Astrocyte (in vitro differentiated cells and primary cell): ENCODE data around the gene RBM14. TPM values are rescaled to one million over a fixed set of nuclear protein-coding genes. Genes with fewer than 3 reads are reported as not detected.
A peak's percentile ranks its signal among the peaks of the same experiment; 100 is the strongest.

ENCODE experiments used
- DNase-seq: peaks from one replicate; pipeline ENCODE4 v3.0.0-alpha.2; 2010; ENCODE audit warnings: low read depth
- FAIRE-seq: peaks from 2 replicates; lab custom pipeline; 2011; peaks lifted over from hg19 to GRCh38; lab: Jason Lieb, UNC
- H2AFZ ChIP-seq: 2 replicates; pipeline ENCODE4 v1.6.0; 2012; ENCODE audit warnings: low read depth, low read length, inconsistent platforms
- H3K27ac ChIP-seq: 2 replicates; pipeline ENCODE4 v1.5.1; 2011; ENCODE audit warnings: low read depth, low read length, inconsistent platforms
- H3K27me3 ChIP-seq: 2 replicates; pipeline ENCODE4 v1.6.0; 2011; ENCODE audit warnings: low read length, inconsistent platforms; ENCODE audit not compliant: insufficient read depth
- H3K36me3 ChIP-seq: 2 replicates; pipeline ENCODE4 v1.5.1; 2011; ENCODE audit warnings: low read length, inconsistent platforms; ENCODE audit not compliant: insufficient read depth
- H3K4me1 ChIP-seq: 2 replicates; pipeline ENCODE4 v1.5.1; 2011; ENCODE audit warnings: low read length, inconsistent platforms; ENCODE audit not compliant: insufficient read depth
- H3K4me2 ChIP-seq: 2 replicates; pipeline ENCODE4 v1.6.0; 2012; ENCODE audit warnings: low read length, inconsistent platforms
- H3K4me3 ChIP-seq: 2 replicates; pipeline ENCODE4 v1.5.1; 2011; ENCODE audit warnings: low read depth, mild to moderate bottlenecking, low read length, inconsistent platforms; ENCODE audit not compliant: insufficient read depth
- H3K79me2 ChIP-seq: 2 replicates; pipeline ENCODE4 v1.6.0; 2012; ENCODE audit warnings: mild to moderate bottlenecking, low read length, inconsistent platforms; ENCODE audit not compliant: insufficient read depth
- H3K9ac ChIP-seq: 2 replicates; pipeline ENCODE4 v1.6.0; 2012; ENCODE audit warnings: mild to moderate bottlenecking, low read length, inconsistent platforms
- H3K9me3 ChIP-seq: 2 replicates; pipeline ENCODE4 v1.5.1; 2012; ENCODE audit warnings: low read depth, mild to moderate bottlenecking, low read length, inconsistent platforms; ENCODE audit not compliant: insufficient read depth
- H4K20me1 ChIP-seq: 2 replicates; pipeline ENCODE4 v1.6.0; 2012; ENCODE audit warnings: low read length, inconsistent platforms; ENCODE audit not compliant: insufficient read depth
- H3K27ac Mint-ChIP-seq: one replicate; pipeline ENCODE4 v1.8.0; 2021; ENCODE audit warnings: mild to moderate bottlenecking, mixed read lengths; ENCODE audit not compliant: unreplicated experiment
- H3K27me3 Mint-ChIP-seq: one replicate; pipeline ENCODE4 v1.8.0; 2021; ENCODE audit warnings: low read depth, mixed read lengths; ENCODE audit not compliant: unreplicated experiment
- H3K36me3 Mint-ChIP-seq: one replicate; pipeline ENCODE4 v1.8.0; 2021; ENCODE audit warnings: low read depth, mixed read lengths; ENCODE audit not compliant: unreplicated experiment
- H3K4me1 Mint-ChIP-seq: one replicate; pipeline ENCODE4 v1.8.0; 2021; ENCODE audit warnings: low read depth, mixed read lengths; ENCODE audit not compliant: unreplicated experiment
- H3K4me3 Mint-ChIP-seq: one replicate; pipeline ENCODE4 v1.8.0; 2021; ENCODE audit warnings: mild to moderate bottlenecking, moderate library complexity, mixed read lengths; ENCODE audit not compliant: unreplicated experiment
- H3K9me3 Mint-ChIP-seq: one replicate; pipeline ENCODE4 v1.8.0; 2021; ENCODE audit warnings: mild to moderate bottlenecking, mixed read lengths; ENCODE audit not compliant: unreplicated experiment
- CTCF ChIP-seq: IDR thresholded peaks from 2 replicates; pipeline ENCODE4 v1.5.1; 2011; ENCODE audit warnings: low read depth, mild to moderate bottlenecking, inconsistent platforms, low read length, moderate library complexity; ENCODE audit not compliant: insufficient read depth
- EZH2 ChIP-seq: IDR thresholded peaks from 2 replicates; pipeline ENCODE4 v1.6.1; 2012; ENCODE audit warnings: mild to moderate bottlenecking, low read length, inconsistent platforms; ENCODE audit not compliant: insufficient read depth
- total RNA-seq: library from RNA; stranded (reverse); gene quantifications from 2 replicates; pipeline ENCODE4 v1.2.1, GENCODE V29; 2021

The RBM14 gene
- total RNA-seq, 1 donor from 2014 or later: 59.7 TPM

- Histone ChIP-seq H3K27ac (no peak within 1 kb of the TSS), H3K27me3 (peaks cover 6% of the 10 kb centered on the region), H2AFZ (peak within 1 kb of the TSS; percentile 98), H3K9me3 (no peaks in the 10 kb centered on the region), H3K79me2 (no peaks in the 10 kb centered on the region), H3K4me1 (peaks cover 9% of the 10 kb centered on the region), H3K9ac (peak within 1 kb of the TSS; percentile 60), H3K4me2 (peak within 1 kb of the TSS; percentile 88), H4K20me1 (no peaks in the 10 kb centered on the region), H3K4me3 (peak within 1 kb of the TSS; percentile 55), H3K36me3 (no peaks in the 10 kb centered on the region)
- no peaks in the 10 kb centered on the region for H3K36me3 Mint-ChIP-seq
- DNase-seq: peak; percentile 33
- no peak for FAIRE-seq
- H3K27me3 Mint-ChIP-seq: peaks cover 18% of the 10 kb centered on the region
- no peak for TF ChIP-seq CTCF
- no peak for TF ChIP-seq EZH2
- H3K4me1 Mint-ChIP-seq: peaks cover 14% of the 10 kb centered on the region
- H3K27ac Mint-ChIP-seq: no peak within 1 kb of the TSS
- no peak within 1 kb of the TSS for H3K4me3 Mint-ChIP-seq
- peaks cover 3% of the 10 kb centered on the region for H3K9me3 Mint-ChIP-seq
These were observed 48.1 kb upstream of the RBM14 start, which contains the start of gene CTSF for GRCh38 chr11:66568124-66568916. Gene CTSF, minus strand, starts transcription at chr11:66568606. Its CDS starts 120 bp downstream, at chr11:66568486.

- H3K4me3 ChIP-seq: no peak overlapping the region
- no peaks in the 10 kb centered on the region for H3K9me3 ChIP-seq
- FAIRE-seq (no peak), DNase-seq (no peak)
- no peaks in the 10 kb centered on the region for H3K36me3 Mint-ChIP-seq
- no peak overlapping the region for H3K4me3 Mint-ChIP-seq
- H3K36me3 ChIP-seq: no peaks in the 10 kb centered on the region
- H3K9me3 Mint-ChIP-seq: peaks cover 6% of the 10 kb centered on the region
- H2AFZ ChIP-seq: no peak overlapping the region
- no peak overlapping the region for H3K4me2 ChIP-seq
- H3K79me2 ChIP-seq: no peaks in the 10 kb centered on the region
- H3K27me3 Mint-ChIP-seq: peaks cover 16% of the 10 kb centered on the region
- no peak overlapping the region for H3K27ac Mint-ChIP-seq
- TF ChIP-seq EZH2 (no peak), CTCF (no peak)
- H3K4me1 ChIP-seq: peaks cover 9% of the 10 kb centered on the region
- peaks cover 6% of the 10 kb centered on the region for H3K27me3 ChIP-seq
- H3K9ac ChIP-seq: no peak overlapping the region
- peaks cover 14% of the 10 kb centered on the region for H3K4me1 Mint-ChIP-seq
- no peaks in the 10 kb centered on the region for H4K20me1 ChIP-seq
- no peak overlapping the region for H3K27ac ChIP-seq
These were observed 47.4 kb upstream of the RBM14 start for GRCh38 chr11:66569076-66569475.
